K562 (cell line): ENCODE results near the gene ASGR1.

ENCODE experiments used
- CREB1 ChIP-seq, 2 experiments: sonication (generic) in 1 of 2; formaldehyde crosslinking in 1 of 2; IDR thresholded peaks; 2 replicates each; pipeline versions ENCODE4 v1.6.1 to v1.8.0; 2012 to 2022; ENCODE audit warnings: inconsistent platforms in 1 of 2, mild to moderate bottlenecking in 1 of 2, missing genetic modification reagents in 1 of 2, moderate library complexity in 1 of 2
- EP300 ChIP-seq: IDR thresholded peaks from 2 replicates; pipeline ENCODE4 v1.6.1; 2012; ENCODE audit warnings: low read length, improper control_type of control experiment
- LEF1 ChIP-seq: fragments of 450-650 bp; IDR thresholded peaks from 2 replicates; pipeline ENCODE4 v1.6.1; 2016; ENCODE audit warnings: mild to moderate bottlenecking
- PURB ChIP-seq: sonication (generic); formaldehyde crosslinking; IDR thresholded peaks from 2 replicates; pipeline ENCODE4 v1.9.0; 2021; ENCODE audit warnings: low read depth, mild to moderate bottlenecking, missing genetic modification reagents
- RAD21 ChIP-seq, 2 experiments: fragments of 250-450 bp in 1 of 2; fragments of 450-650 bp in 1 of 2; sonication (Bioruptor Pico) in 1 of 2; formaldehyde crosslinking in 1 of 2; IDR thresholded peaks in 1 of 2; conservative IDR thresholded peaks in 1 of 2; 2 replicates each; pipeline versions ENCODE4 v1.4.0 to v1.8.0; 2020 to 2022; ENCODE audit warnings: mild to moderate bottlenecking in 2 of 2, moderate library complexity in 1 of 2
- TF ChIP-seq, protein P1 (sequence below), 2 experiments: IDR thresholded peaks in 1 of 2; conservative IDR thresholded peaks in 1 of 2; 2 replicates each; pipeline ENCODE4 v1.6.1; 2016; ENCODE audit warnings: low read depth in 2 of 2, mild to moderate bottlenecking in 1 of 2, missing compliant biosample characterization in 1 of 2, missing genetic modification characterization in 1 of 2, moderate library complexity in 1 of 2
- TF ChIP-seq, protein P2 (sequence below): fragments of 450-650 bp; IDR thresholded peaks from 2 replicates; pipeline ENCODE4 v1.6.1; 2016; ENCODE audit warnings: antibody characterized with exemption
- TF ChIP-seq, protein P3 (sequence below): fragments of 450-650 bp; formaldehyde crosslinking; IDR thresholded peaks from 2 replicates; pipeline ENCODE4 v1.4.0; 2020; ENCODE audit warnings: mild to moderate bottlenecking, moderate library complexity
- TF ChIP-seq, protein P4 (sequence below): fragments of 250-450 bp; sonication (Bioruptor Pico); IDR thresholded peaks from 2 replicates; pipeline ENCODE4 v1.8.0; 2022; ENCODE audit warnings: inconsistent platforms

GRCh38 chr17:7208754-7209460 is 29.7 kb upstream of the ASGR1 start:
- TF ChIP-seq, protein P1, sequence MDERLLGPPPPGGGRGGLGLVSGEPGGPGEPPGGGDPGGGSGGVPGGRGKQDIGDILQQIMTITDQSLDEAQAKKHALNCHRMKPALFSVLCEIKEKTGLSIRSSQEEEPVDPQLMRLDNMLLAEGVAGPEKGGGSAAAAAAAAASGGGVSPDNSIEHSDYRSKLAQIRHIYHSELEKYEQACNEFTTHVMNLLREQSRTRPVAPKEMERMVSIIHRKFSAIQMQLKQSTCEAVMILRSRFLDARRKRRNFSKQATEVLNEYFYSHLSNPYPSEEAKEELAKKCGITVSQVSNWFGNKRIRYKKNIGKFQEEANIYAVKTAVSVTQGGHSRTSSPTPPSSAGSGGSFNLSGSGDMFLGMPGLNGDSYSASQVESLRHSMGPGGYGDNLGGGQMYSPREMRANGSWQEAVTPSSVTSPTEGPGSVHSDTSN (CRISPR knock-in tag; IDR thresholded peaks at IDR 0.05; ENCODE audit: low read depth), result no peak
- TF ChIP-seq, protein P1 (tag; conservative IDR thresholded peaks at IDR 0.05; ENCODE audit: low read depth), result no peak
- TF ChIP-seq PURB (CRISPR knock-in tag) (no peak), LEF1 (no peak), EP300 (no peak), CREB1 (IDR thresholded peaks at IDR 0.05) (no peak), CREB1 (CRISPR knock-in tag; IDR thresholded peaks at IDR 0.05) (no peak), RAD21 (CRISPR knock-in tag; conservative IDR thresholded peaks at IDR 0.05 in 1 of 2, IDR thresholded peaks at IDR 0.05 in 1 of 2) (no peak)
- TF ChIP-seq, protein P2, sequence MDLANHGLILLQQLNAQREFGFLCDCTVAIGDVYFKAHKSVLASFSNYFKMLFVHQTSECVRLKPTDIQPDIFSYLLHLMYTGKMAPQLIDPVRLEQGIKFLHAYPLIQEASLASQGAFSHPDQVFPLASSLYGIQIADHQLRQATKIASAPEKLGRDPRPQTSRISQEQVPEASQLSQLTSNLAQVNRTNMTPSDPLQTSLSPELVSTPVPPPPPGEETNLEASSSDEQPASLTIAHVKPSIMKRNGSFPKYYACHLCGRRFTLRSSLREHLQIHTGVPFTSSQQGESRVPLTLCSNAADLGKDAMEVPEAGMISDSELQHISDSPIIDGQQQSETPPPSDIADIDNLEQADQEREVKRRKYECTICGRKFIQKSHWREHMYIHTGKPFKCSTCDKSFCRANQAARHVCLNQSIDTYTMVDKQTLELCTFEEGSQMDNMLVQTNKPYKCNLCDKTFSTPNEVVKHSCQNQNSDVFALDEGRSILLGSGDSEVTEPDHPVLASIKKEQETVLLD, result no peak
- TF ChIP-seq, protein P3, sequence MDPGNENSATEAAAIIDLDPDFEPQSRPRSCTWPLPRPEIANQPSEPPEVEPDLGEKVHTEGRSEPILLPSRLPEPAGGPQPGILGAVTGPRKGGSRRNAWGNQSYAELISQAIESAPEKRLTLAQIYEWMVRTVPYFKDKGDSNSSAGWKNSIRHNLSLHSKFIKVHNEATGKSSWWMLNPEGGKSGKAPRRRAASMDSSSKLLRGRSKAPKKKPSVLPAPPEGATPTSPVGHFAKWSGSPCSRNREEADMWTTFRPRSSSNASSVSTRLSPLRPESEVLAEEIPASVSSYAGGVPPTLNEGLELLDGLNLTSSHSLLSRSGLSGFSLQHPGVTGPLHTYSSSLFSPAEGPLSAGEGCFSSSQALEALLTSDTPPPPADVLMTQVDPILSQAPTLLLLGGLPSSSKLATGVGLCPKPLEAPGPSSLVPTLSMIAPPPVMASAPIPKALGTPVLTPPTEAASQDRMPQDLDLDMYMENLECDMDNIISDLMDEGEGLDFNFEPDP (CRISPR knock-in tag), result no peak
- TF ChIP-seq, protein P4, sequence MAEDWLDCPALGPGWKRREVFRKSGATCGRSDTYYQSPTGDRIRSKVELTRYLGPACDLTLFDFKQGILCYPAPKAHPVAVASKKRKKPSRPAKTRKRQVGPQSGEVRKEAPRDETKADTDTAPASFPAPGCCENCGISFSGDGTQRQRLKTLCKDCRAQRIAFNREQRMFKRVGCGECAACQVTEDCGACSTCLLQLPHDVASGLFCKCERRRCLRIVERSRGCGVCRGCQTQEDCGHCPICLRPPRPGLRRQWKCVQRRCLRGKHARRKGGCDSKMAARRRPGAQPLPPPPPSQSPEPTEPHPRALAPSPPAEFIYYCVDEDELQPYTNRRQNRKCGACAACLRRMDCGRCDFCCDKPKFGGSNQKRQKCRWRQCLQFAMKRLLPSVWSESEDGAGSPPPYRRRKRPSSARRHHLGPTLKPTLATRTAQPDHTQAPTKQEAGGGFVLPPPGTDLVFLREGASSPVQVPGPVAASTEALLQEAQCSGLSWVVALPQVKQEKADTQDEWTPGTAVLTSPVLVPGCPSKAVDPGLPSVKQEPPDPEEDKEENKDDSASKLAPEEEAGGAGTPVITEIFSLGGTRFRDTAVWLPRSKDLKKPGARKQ, result no peak
